ENCODE measurements around the gene RHD.
"Not testable (repeated sequence)": the region's sequence is repeated elsewhere in the genome, so short reads cannot be mapped to it uniquely, and the experiment has no call there.

RHD gene
- long read RNA-seq, donor 1, partial matches to known transcripts, result 5 of 5 reads
- long read RNA-seq, donor 1, other reads (novel, unspliced or antisense), result 0 of 5 reads
- long read RNA-seq, donor 2, result 0 reads
- long read RNA-seq, donor 3, result 0 reads
- long read RNA-seq, donor 4, result 0 reads
- long read RNA-seq, donor 5, partial matches to known transcripts, result 0 of 15 reads
- long read RNA-seq, donor 5, other reads (novel, unspliced or antisense), result 15 of 15 reads
- long read RNA-seq, donor 6, result 0 reads
- long read RNA-seq, donor 7, partial matches to known transcripts, result 6 of 6 reads
- long read RNA-seq, donor 7, other reads (novel, unspliced or antisense), result 0 of 6 reads
- long read RNA-seq, donor 8, result 0 reads

DNA sequence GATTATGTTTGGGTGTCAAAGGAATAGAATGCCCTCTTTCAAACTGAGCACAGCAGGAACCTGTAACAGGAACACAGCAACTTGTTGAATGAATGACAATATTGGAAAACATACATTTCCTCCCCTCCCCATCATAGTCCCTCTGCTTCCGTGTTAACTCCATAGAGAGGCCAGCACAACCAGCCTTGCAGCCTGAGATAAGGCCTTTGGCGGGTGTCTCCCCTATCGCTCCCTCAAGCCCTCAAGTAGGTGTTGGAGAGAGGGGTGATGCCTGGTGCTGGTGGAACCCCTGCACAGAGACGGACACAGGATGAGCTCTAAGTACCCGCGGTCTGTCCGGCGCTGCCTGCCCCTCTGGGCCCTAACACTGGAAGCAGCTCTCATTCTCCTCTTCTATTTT lies at the start of gene RHD:
Gene RHD (plus strand): TSS at position 272 of the 400 bp plus-strand sequence. CDS start 39 bp downstream, at position 311.
- not testable (repeated sequence) for DNase-seq

DNA sequence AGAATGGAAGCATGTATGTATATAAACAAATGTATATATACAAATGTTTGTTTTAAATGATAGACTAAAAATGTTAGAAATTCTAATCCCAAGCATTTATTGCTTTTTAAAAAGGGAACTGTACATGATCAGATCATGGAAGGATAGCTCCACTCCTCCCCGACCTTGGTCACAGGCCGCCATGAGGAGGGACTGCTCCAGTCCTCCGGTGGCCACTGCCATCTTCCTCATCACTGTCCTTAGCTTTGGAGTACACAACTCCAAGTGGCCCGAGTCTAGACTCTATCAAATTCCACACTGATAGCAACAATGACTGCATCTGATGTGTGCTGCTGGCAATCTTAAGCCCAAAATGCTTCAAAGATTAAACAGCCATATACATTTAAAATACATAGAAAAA lies 49.7 kb upstream of the RHD start:
- no peak for DNase-seq

- DNase-seq, result no peak
Measured at GRCh38 chr1:25223471-25223870, 48.8 kb upstream of the RHD start.

GRCh38 chr1:25232027-25232865 lies 40.1 kb upstream of the RHD start, which contains the start of gene SYF2:
Gene SYF2, minus strand, starts transcription at chr1:25232502. Its CDS starts 35 bp downstream, at chr1:25232467.
- DNase-seq, result peak; percentile 87

GRCh38 chr1:25232866-25233784 lies 39.2 kb upstream of the RHD start:
- peak; percentile 40 for DNase-seq

- DNase-seq, result not testable (repeated sequence)
Measured at GRCh38 chr1:25235411-25235810, 36.9 kb upstream of the RHD start.

- DNase-seq, result not testable (repeated sequence)
Measured at GRCh38 chr1:25236261-25236660, 36.0 kb upstream of the RHD start.

DNA sequence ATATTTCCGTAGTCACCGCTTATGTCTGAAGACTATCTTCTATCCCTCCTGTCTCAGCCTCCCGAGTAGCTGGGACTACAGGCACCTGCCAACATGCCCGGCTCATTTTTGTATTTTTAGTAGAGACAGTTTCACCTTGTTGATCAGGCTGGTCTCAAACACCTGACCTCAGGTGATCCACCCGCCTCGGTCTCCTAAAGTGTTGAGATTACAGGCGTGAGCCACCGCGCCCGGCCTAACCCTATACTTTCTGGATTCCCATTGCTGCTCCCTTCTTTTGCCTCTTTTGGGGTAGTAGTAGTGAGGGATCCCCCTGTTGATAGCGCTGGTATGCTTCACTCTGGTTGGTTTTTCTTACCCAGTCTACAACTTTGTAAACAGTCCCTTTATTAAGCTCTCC lies 34.3 kb upstream of the RHD start:
- DNase-seq, result no peak

GRCh38 chr1:25239681-25240541 lies 32.4 kb upstream of the RHD start:
- DNase-seq, result peak; percentile 94

DNA sequence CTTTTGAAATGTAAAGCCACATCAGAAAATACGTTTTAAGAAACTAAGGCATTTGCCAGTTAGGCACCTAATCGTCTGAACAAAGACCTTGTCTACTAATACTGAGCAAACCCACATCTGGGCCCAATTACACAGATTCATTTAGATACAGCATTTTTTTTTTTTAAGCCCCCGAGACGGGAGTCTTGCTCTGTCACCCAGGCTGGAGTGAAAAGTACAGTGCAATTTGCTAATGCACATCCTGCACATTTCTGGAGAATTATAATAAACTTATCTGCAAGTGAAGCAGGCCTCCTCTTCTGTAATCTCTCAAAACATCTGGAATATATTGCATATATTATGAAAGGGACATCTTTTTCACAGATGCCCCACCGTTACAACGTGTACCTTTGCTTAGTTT lies 28.4 kb upstream of the RHD start:
- no peak for DNase-seq

DNA sequence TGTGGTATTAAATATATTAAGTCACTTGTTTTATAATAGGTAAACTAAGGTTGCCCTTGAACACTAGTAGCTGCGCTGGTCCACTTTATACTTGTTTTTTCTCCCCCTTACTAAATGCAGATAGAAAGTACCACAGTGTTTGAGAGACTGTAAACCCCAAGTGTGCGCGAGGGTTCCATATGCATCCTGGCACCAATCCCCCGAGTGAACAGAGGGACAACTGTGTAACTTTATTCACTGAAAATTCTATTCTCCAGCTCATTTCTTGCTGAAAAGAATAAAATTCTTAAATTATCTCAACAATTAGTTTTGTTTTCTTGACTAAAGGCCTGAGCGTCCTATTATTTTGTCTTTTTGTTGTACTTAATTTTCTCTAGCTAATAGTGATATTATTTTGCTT lies 26.9 kb upstream of the RHD start:
- no peak for DNase-seq

- DNase-seq, result no peak
Measured at GRCh38 chr1:25245809-25246599, 26.3 kb upstream of the RHD start.

DNA sequence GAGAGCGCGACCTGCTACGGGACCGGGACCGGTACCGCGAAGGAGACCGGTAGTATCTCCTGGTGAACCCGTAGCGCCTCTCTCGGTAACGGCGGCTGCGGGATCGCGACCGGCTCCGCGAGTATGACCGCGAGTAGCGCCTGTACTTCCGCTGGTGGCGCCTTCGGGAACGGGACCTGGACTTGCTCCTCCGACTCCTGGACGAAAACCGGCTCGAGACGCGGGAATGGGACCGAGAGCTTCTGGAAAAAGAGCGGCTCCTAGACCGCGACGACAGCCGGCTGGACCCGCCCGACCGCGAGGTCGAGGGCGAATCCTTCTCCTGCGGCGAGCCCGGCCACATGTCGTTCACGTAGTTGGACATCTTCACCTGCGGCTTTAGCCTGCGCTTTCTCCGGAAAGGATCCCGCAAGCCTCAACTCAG lies 25.7 kb upstream of the RHD start:
- DNase-seq, result no peak

GRCh38 chr1:25247024-25247828 lies 25.1 kb upstream of the RHD start, which contains the start of gene RSRP1:
Gene RSRP1, minus strand, starts transcription at chr1:25247454. Its CDS starts 491 bp downstream, at chr1:25246963.
- peak; percentile 98 for DNase-seq

DNA sequence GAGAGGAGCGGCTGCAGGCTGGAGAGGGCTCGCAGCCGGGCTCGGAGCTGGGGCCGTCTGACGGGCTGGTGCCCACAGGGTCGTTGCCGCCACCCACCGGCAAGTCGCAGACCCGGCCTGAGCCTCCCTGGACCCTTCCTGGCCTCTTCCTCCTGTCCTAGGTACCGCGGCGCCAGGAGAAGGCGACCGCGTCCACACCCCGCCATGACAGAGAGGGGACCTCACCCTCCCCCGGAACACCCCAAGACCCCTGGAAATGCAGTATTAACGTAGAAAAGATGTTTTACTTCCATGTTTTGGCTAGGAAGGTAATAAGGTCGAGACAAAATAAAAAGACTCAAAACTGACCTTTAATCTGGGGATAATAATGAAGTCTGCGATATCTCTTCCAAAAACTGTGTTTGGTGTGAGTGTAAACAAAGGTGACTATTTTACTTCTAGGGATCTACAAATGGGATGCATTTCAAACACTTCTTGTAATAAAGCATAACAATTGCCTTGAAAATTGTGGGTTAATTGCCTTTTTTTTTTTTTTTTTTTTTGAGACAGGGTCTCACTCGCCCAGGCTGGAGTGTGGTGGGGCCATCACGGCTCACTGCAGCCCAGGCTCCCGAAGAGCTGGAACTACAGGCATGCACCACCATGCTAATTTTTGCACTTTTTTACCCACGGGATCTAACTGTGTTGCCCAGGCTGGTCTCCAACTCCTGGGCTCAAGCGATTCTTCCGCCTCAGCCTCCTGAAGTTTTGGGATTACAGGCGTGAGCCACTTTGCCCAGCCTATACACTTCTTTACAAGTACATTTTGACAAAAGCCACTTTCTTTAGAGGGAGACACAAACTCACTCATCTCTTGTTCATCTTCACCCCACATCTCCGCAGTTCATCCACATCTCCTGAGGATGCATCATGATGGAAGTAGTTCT lies 24.2 kb upstream of the RHD start:
- DNase-seq, result no peak

GRCh38 chr1:25253911-25254310 lies 18.4 kb upstream of the RHD start:
- no peak for DNase-seq

- no peak for DNase-seq
Measured at GRCh38 chr1:25255706-25256577, 16.4 kb upstream of the RHD start.
